GM18526 (cell line): Measurements from ENCODE around the gene USP54.

ENCODE experiments used
- POLR2A ChIP-seq: IDR thresholded peaks from 3 replicates; pipeline ENCODE4 v1.6.1; 2011; ENCODE audit not compliant: insufficient read length; ENCODE audit errors: extremely low read depth

The USP54 gene

GRCh38 chr10:73590881-73591799 is at the start of gene USP54:
TSS of gene USP54 (minus strand) at chr10:73591342. CDS start at chr10:73575658, 15,684 bp downstream.
- TF ChIP-seq POLR2A = no peak

- TF ChIP-seq POLR2A = no peak
Measured at GRCh38 chr10:73639286-73639685, 48.1 kb upstream of the USP54 start.

- no peak for TF ChIP-seq POLR2A
Measured at GRCh38 chr10:73635781-73636180, 44.6 kb upstream of the USP54 start.

GRCh38 chr10:73634421-73634820 is 43.3 kb upstream of the USP54 start:
- TF ChIP-seq POLR2A = no peak

GRCh38 chr10:73629165-73629564 is 38.0 kb upstream of the USP54 start:
- TF ChIP-seq POLR2A = no peak

- TF ChIP-seq POLR2A = no peak
Measured at GRCh38 chr10:73628405-73628804, 37.3 kb upstream of the USP54 start.

GRCh38 chr10:73627300-73627699 is 36.2 kb upstream of the USP54 start:
- no peak for TF ChIP-seq POLR2A

- peak; percentile 89 for TF ChIP-seq POLR2A
Measured at GRCh38 chr10:73625884-73626752, 35.0 kb upstream of the USP54 start.

GRCh38 chr10:73625004-73625883 is 34.1 kb upstream of the USP54 start:
- TF ChIP-seq POLR2A = no peak

GRCh38 chr10:73623056-73623455 is 31.9 kb upstream of the USP54 start:
- TF ChIP-seq POLR2A = no peak

GRCh38 chr10:73614720-73615119 is 23.6 kb upstream of the USP54 start:
- no peak for TF ChIP-seq POLR2A

- TF ChIP-seq POLR2A = no peak
Measured at GRCh38 chr10:73609116-73609515, 18.0 kb upstream of the USP54 start.

GRCh38 chr10:73601486-73601921 is 10.4 kb upstream of the USP54 start:
- TF ChIP-seq POLR2A = no peak

- TF ChIP-seq POLR2A = no peak
Measured at GRCh38 chr10:73597346-73597745, 6.2 kb upstream of the USP54 start.

- no peak for TF ChIP-seq POLR2A
Measured at GRCh38 chr10:73593812-73594211, 2.7 kb upstream of the USP54 start.
